Activated T-helper 9 cell treated with anti-CD3 and anti-CD28 coated beads, Interleukin-2, amount 50 U/mL, for 16 hours (primary cell): ENCODE data around the gene FECH.

ENCODE experiments used
- DNase-seq: peaks from one replicate; pipeline ENCODE4 v3.0.0-alpha.2; 2020; ENCODE audit warnings: low read depth

FECH gene

GRCh38 chr18:57579934-57580333 is 6.6 kb downstream of the FECH start:
- DNase-seq = no peak

- DNase-seq = no peak
Measured at GRCh38 chr18:57576316-57576715, 10.2 kb downstream of the FECH start.

DNA sequence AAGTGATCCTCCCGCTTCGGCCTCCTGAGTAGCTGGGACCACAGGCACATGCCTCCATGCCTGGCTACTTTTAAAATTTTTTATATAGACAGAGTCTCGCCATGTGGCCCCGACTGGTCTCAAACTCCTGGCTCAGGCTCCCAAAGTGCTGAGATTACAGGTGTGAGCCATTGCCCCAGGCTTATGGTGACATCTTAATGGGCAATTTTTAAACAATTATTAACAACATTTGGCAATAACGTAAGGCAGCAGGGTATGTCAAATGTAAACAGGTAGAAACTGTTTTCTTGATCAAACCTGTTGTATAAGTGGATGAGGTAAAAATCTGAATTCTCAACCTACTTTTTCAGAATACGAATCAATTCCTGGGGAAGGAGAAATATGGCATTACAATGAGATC is 11.0 kb downstream of the FECH start:
- DNase-seq = no peak

GRCh38 chr18:57574866-57575265 is 11.6 kb downstream of the FECH start:
- no peak for DNase-seq

DNA sequence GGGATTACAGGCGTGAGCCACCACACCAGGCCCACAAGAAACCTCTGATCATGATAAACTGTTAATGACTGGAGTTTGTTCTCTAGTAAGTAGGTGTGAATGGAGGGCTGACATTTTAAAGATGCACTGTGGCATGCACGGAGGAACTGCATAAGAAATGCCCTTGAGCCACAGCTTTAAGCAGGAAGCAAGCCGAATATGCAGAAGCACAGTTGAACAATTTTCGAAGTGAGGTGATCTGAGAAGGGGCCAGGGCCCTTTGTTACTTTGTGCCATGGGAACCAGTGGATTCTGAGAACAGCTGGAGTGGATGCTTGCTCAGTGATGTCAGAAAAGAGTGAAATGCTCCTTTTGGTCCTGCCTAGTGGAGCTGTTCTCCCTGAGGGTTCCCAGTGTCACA is 16.3 kb downstream of the FECH start:
- no peak for DNase-seq

DNA sequence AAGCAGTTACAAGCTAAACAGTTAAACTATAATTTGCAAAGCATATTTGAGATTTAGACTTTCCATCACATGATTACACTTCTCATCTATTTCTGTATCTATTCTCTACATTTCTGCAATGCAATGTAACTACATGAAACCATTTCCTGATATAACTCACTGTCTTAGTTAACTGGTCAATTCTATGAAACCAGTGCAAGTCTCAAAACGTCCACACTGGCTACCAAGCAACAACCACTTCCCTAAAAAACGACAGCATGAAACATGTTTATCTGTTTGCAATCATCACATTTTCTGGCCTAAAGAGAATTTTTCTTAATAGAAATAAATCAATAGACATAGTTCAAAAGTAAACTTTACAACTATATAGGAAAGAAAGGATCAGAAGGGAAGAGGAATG is 17.4 kb downstream of the FECH start:
- no peak for DNase-seq

DNA sequence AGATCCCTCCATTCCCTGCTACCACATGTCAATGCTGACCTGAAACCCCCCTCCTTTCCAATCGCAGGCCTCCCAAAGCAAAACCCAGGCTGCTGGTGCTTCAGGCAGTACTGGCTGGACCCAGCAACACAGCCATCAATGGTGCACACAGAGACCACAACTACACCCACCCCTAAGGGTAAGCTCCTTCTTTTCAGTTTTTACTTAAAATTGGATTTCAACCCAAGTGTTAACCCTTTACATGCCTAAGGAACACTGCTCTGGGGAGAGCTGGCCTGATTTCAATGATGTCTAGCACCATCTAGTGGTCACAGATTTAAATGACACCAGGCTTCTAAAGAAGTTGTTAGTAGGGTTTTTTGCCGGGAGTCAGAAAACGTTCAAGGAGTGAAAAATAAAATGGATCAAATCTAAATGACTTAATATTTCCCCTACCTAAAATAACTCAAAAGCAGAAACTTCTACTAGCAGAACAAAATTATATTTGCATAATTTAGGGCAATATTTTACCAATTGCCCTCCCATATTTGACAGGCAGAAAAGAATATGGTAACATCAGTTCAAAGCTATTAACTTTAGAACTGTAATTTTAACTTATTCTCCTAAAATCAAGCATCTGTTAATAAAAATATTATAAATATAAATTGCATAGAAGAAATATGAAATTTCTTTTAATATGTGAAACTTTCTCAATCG is 24.6 kb downstream of the FECH start:
- DNase-seq = no peak

DNA sequence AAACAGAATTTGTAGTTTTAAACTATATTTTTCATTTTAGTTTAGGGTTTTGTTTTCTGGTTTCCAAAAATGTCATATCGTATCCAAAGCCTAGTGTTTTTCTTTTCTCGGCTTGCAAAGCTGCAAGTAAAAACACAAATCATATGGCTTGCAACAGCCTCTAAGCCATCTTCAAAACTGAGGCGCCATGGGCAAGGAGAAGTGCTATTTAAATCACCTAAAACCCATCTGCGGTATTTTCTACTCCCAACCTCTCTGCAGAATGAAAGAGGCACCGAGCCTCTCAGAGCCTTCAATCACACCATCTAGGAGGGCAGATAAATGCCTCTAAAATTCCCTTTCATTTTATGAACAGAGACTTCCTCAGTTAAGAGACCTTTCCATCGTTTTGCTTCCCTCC is 25.2 kb downstream of the FECH start:
- DNase-seq = no peak

GRCh38 chr18:57559314-57559713 is 27.2 kb downstream of the FECH start:
- DNase-seq = no peak

- no peak for DNase-seq
Measured at GRCh38 chr18:57555134-57555533, 31.4 kb downstream of the FECH start.

DNA sequence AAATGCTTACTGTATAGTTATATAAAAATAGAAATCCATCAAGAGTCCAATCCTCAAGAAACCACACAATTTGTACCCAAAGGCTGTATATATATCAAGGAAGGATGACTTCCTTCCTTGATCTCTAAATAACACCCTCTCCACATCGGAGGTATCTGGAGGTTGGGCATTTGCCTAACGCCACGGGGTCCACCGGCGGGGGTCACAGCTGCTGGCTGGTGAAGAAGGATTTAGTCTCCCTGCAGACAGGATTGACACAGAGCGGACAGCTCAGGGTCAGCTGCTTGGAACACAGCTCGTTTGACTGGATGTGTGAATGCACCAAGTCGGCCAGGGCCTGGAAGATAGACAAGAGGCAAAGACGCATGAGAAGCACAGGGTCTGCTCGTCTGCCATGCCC is 36.0 kb downstream of the FECH start:
- no peak for DNase-seq

DNA sequence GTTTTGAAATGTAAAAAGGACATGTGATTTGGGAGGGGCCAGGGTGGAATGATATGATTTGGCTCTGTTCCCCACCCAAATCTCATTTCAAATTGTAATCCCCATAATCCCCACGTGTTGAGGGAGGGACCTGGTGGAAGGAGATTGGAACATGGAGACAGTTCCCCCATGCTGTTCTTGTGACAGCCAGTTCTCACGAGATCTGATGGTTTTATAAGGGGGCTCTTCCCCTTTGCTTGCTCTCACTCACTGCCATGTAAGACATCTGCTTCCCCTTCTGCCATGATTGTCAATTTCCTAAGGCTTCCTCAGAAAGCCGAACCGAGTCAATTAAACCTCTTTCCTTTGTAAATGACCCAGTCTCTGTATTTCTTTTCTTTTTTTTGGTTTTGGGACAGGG is 39.2 kb downstream of the FECH start:
- DNase-seq = no peak

DNA sequence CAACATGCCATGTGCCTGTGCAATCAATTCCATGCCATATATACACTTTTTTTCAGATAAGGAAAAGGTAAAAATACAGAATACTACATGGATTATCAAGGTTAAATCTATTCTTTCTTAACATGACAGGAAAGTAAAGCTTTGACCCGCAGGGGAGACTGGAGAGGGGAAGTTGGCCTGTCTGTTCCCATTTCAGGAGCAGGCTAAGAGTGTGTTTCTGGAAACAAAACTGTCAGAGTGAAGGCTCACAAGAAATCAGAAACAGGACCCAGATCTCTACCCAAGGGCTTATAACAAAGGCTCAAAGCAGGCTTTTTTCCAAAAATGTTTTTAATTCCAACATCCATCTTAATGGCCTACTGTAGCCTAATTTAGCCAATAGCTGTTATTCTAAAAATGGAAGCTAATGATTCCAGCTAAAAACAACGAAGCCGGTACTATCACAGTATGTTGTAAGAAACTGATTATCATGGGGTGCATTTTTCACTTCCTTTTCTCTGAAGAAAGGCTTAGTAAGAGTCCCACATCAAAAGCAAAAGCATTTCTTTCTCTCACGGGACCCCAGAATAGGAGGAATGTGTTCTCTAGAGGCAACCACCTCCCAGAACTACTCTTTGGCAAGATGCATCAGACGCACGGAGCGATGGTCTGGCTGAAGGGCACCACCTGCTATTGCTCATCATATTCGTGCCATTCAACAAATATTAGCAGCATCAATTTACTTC is 41.4 kb downstream of the FECH start:
- DNase-seq = no peak

DNA sequence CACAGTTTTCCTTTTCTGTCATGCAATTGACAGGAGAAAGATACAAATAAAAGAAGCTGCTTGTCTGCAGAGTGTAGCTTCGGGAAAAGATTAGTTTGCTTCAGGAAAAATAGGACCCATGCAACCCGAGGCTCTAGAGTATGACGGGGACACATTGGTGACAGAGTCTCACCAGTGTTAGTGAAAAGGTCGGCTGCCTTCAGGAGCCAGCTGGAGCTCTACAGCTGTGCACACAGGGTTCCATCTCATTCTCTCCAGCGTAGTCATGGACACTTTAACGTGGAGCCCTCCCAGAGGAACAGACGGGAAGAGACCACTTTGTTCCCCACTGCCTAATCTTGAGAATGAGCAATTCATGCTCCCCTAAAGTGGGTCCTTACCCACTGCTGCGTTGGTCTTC is 42.9 kb downstream of the FECH start:
- no peak for DNase-seq

DNA sequence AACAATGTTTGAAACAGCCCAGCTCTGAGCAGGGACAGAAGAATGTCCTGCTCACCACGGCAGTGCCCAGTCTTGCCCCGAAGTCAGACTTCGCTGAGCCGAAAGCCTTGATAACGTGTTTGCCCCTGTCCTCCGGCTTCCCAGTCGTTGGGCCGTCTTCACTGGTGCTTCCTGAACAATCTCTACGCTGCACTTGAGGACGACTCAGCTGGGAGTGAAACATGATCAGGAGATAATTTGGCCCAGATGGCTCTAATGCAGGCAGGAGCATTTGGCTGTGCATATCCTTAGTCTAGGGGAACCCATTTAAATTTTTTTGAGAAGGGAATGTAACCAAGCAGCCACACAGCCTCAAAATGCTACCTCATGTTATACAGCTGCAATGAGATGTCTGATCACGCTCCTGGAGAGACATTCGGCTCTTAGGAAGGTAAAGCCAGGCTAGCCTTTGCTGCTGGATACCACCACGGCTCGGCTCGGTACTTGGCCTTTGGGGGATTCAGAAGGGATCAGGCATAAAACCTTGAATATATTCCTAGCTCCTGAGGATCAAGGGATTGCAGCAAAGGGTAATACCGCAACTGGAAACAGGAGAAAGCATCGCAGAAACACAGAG is 43.6 kb downstream of the FECH start:
- DNase-seq = no peak

DNA sequence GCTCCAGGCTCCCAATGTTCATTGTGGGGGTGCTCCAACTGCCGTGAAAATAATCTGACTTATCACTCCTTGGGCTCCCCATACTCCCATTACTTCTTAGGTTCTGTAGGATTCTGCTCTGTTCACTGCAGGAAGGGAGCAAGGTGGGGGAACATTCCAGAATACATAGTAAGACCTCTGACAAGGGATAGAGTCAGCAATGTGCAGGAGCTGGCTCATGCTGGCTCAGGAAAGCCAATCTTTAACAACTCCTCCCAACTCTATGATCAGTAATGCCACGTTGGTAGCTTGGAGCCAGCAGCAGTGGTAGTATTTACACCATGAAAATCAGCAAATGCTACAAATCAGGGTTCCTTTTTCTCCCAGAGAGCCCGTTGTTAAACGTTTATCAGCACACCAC is 44.4 kb downstream of the FECH start:
- no peak for DNase-seq

DNA sequence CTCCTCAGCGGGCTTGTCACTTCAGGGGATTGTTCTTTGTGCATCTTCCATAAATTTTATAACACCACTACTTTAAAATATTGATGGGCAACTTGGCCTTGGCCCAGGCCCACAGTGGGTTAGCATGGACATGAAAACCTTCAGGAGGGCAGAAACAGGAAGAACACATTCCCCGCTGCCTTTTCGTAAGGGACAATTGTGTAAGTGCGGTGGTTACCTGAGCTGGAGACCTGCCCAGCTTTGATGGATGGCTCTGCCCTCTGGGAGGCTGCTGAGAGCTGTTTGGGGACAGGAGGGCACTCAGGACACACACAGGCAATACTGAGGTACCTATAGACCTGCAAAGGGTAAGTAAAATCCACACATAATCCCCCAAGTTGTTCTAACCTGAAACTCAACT is 46.8 kb downstream of the FECH start:
- no peak for DNase-seq

DNA sequence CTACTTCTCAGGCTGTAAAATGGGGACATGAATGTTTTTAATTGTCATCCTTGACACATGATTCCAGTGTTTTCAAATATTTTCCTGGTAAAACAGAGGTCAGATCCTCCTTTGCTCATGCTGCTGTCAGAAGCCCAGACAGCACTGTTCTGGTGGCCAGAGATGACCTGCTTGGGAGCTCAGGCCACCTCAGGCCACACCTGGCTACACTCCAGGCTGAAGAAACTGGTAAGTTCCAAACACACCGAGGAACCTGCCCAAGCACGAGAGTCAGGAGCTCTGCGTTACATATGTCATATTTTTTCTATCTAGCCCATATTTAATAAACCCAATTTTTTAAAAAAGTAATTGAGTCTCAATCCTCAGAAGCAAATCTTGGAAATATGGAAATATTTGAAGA is 47.9 kb downstream of the FECH start:
- no peak for DNase-seq

DNA sequence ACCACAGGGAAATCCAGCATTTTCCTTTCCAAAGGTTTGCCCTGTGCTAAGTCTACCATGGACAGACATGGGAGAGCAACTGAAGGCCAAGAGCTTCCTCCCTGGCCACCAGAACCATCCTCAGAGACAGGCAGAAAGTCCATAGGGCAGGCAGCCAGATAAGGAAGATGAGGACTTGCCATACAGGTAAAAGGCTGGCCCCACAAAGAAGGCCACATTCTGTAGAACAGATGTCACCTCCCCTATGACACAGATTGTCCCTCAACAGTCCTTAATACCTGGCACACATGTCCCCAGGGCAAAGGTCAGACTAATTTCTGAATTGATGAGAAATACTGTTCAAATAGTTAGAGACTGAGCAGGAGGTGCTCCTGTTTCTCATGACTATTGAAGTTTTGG is 52.0 kb downstream of the FECH start:
- DNase-seq = no peak

- DNase-seq = no peak
Measured at GRCh38 chr18:57533868-57534510, 52.5 kb downstream of the FECH start.

DNA sequence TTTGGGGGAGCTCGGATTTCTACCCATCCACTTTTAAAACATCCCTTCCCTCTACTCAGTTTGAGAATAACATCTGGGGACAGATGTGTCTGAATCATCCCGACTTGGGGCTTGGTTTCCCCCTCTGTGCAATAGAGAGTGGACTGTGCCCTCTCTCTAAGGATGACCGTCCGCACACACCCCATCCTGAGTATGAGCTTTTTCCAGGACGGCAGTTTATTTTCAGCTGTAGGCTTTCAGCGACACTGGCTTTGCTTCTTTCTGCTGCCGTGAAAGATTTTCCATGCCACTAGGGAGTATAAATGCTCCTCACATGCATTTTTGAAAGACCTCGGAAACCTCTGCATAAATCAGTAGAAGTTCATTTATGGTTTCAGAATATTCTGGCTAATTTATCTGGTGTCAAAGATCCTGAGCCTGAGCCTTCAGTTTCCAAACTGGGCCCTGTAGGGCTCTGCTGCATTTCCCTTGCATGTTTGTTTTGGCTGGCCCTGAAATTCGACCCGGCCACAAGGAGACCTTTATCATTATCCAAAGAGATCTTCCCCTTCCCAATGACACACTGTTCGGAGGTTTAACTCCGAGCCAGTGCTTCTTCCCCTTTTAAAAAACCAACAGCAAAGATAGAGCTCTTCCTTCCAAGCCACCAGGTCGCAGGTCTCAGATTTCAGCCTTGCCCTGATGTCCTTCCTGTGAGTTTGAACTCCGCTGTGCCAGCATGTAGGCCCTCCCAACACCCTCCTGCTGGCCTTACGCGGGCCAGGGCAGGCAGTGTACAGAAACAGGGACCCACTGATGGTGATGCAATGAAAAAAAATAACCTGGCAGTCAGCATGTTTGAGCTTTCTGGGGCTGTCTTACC is 53.3 kb downstream of the FECH start:
- DNase-seq = no peak

DNA sequence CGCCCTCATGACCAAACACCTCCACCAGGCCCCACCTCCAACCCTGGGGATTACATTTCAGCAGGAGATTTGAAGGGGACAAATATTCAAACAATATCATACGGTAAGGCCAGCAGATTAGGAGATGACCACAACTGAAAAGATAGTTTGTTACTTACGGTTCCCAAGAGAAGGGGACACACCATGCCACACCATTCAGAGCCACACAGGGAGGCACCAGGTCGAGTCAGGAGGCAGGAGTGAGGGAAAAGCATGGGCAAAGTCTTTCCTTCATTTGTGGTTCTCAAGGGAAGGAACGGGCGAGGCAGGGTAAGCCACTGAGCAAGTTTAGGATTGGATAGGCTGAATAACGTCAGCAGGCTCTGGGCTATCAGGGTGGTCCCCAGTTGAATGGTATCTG is 57.4 kb downstream of the FECH start:
- no peak for DNase-seq
